Measurements from ENCODE around the gene PPM1J.

The PPM1J gene

DNA sequence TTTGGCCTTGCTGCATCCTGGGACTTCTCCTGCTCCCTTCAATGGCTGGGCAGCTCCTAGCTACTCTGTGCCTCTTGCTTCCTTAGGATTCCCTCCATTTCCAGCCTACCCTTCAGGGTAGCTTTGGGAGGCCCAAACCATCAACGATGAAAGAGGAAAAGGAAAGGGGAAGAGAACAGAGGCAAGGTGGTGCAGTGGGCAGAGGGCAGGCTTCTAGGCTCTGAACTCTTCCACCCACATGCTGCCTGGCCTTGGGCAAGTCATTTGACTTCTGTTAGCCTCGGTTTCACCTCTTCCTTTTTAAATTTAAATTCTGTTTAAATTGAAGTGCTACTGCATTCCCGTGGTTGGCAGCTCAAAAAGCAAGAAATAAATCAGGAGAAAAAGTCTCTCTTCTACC is 5.7 kb upstream of the PPM1J start:
- no peaks in the 10 kb centered on the region for H3K9me3 ChIP-seq (ENCODE audit: control insufficient read depth in 2 of 2, low read length in 2 of 2)

DNA sequence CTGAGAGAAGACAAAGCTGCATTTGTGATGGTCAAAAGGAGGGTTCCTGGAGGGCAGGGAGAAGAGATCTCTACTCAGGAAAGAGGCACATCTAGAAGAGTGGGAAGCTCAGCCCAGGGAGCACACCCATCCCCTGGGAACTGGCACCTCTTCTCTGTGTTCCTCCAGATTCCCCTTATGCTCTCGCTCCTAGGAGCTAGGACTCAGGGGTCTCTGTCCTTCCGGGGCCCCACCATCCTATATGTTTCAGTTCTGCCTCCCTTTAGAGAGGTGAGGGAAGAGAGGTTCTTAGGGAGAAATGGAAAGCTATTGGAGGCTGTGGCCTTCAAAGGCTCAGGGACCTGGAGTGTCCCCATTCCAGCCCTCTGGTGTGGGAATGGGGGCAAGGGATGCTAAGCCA is 4.6 kb upstream of the PPM1J start:
- Histone ChIP-seq H3K4me1 (ENCODE audit: control insufficient read depth, insufficient read depth, low read length) (peaks cover 22% of the 10 kb centered on the region), H3K4me3 (ENCODE audit: low read length in 2 of 2) (no peak overlapping the region), H3K9ac (ENCODE audit: low read length in 2 of 2) (no peak overlapping the region), H3K9me3 (ENCODE audit: control insufficient read depth in 2 of 2, low read length in 2 of 2) (no peaks in the 10 kb centered on the region), H3K27me3 (ENCODE audit: control insufficient read depth in 1 of 2, insufficient read depth in 2 of 2, low read length in 2 of 2) (peaks cover 7 to 8% of the 10 kb centered on the region in 2 donors), H3K36me3 (ENCODE audit: control insufficient read depth in 2 of 2, insufficient read depth in 2 of 2, low read length in 2 of 2) (no peaks in the 10 kb centered on the region), H3K27ac (ENCODE audit: low read length) (no peak overlapping the region)

More for the DNA sequence above, 5.7 kb upstream of the PPM1J start:
- Histone ChIP-seq H3K27ac (ENCODE audit: low read length) (no peak overlapping the region), H3K4me3 (ENCODE audit: low read length in 2 of 2) (no peak overlapping the region), H3K27me3 (ENCODE audit: control insufficient read depth in 1 of 2, insufficient read depth in 2 of 2, low read length in 2 of 2) (peaks cover 7 to 8% of the 10 kb centered on the region in 2 donors), H3K4me1 (ENCODE audit: control insufficient read depth, insufficient read depth, low read length) (peaks cover 13% of the 10 kb centered on the region), H3K36me3 (ENCODE audit: control insufficient read depth in 2 of 2, insufficient read depth in 2 of 2, low read length in 2 of 2) (no peaks in the 10 kb centered on the region), H3K9ac (ENCODE audit: low read length in 2 of 2) (no peak overlapping the region)

DNA sequence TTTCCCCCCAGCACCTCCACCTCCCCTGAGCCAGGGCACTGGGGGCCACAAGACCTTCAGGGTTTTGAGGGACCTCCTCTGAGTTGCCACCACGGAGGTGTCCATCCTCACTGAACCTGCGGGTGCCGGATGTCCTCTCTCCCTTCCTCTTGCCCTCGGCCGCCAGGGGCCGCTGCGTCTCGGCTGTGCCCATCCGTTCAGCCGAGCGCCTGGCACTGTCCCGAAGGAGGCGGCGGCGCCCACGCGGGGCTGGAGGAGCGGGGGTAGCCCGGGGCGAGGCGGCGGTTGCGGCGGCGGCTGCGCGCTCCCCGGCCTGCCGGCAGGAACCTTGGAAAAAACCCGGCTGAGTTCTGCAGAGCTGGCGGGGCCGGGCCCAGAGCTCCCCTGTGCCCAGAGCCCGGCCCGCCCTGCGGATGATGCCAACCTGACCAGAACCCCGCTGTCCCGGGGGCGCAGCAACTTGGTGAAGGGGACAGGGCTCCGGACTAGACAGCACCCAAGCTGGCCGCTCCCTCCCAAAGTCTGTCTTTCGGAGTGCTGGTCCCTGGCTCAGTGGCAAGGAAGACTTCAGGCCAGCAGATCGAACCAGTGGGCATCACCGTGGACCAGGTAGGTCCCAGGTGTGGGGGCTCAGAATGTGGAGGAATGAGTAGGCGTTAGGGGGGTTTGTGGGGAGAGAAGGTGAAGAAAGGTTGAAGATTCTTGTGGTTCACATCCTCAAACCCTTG is 3.7 kb upstream of the PPM1J start:
- H3K9me3 ChIP-seq (ENCODE audit: control insufficient read depth in 2 of 2, low read length in 2 of 2), result no peaks in the 10 kb centered on the region
- H3K4me3 ChIP-seq (ENCODE audit: low read length in 2 of 2), result peak overlapping the region in 1 of 2 donors; percentile 55
- no peaks in the 10 kb centered on the region for H3K36me3 ChIP-seq (ENCODE audit: control insufficient read depth in 2 of 2, insufficient read depth in 2 of 2, low read length in 2 of 2)
- H3K9ac ChIP-seq (ENCODE audit: low read length in 2 of 2), result no peak overlapping the region
- no peak overlapping the region for H3K27ac ChIP-seq (ENCODE audit: low read length)
- H3K27me3 ChIP-seq (ENCODE audit: control insufficient read depth in 1 of 2, insufficient read depth in 2 of 2, low read length in 2 of 2), result peaks cover 7% of the 10 kb centered on the region in 2 donors
- peaks cover 30% of the 10 kb centered on the region for H3K4me1 ChIP-seq (ENCODE audit: control insufficient read depth, insufficient read depth, low read length)

DNA sequence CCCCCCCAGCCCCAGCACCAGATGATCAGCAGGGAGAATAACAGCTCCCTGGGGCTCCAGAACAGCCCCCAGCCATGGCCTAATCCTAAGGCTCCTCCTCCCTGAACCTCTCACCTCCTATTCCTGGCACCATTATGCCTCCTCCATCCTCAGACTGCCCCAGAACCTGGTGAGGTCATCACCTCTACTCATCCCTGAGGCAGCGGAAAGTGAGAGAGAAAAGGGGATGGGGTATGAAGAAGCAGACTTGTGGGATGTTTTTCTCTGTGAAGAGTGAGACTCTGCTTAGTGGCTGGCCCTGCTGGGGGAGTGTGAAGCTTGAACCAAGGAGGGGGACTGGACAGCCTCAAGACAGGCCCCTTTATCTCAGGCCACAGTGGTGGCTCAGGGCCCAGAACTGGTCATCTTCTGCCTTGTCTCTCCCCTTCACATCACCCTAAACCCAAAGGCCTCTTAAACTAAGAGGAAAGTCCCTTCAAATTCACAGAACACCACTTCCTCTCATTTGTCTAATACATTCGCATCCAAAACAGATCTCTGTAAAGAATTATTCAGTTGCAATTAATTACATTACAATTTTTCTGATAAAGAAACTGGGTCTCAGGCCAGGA is 2.2 kb upstream of the PPM1J start:
- Histone ChIP-seq H3K9me3 (ENCODE audit: control insufficient read depth in 2 of 2, low read length in 2 of 2) (no peaks in the 10 kb centered on the region), H3K27ac (ENCODE audit: low read length) (no peak overlapping the region), H3K4me3 (ENCODE audit: low read length in 2 of 2) (no peak overlapping the region), H3K36me3 (ENCODE audit: control insufficient read depth in 2 of 2, insufficient read depth in 2 of 2, low read length in 2 of 2) (no peaks in the 10 kb centered on the region), H3K9ac (ENCODE audit: low read length in 2 of 2) (no peak overlapping the region), H3K27me3 (ENCODE audit: control insufficient read depth in 1 of 2, insufficient read depth in 2 of 2, low read length in 2 of 2) (peaks cover 4 to 6% of the 10 kb centered on the region in 2 donors), H3K4me1 (ENCODE audit: control insufficient read depth, insufficient read depth, low read length) (peaks cover 28% of the 10 kb centered on the region)

DNA sequence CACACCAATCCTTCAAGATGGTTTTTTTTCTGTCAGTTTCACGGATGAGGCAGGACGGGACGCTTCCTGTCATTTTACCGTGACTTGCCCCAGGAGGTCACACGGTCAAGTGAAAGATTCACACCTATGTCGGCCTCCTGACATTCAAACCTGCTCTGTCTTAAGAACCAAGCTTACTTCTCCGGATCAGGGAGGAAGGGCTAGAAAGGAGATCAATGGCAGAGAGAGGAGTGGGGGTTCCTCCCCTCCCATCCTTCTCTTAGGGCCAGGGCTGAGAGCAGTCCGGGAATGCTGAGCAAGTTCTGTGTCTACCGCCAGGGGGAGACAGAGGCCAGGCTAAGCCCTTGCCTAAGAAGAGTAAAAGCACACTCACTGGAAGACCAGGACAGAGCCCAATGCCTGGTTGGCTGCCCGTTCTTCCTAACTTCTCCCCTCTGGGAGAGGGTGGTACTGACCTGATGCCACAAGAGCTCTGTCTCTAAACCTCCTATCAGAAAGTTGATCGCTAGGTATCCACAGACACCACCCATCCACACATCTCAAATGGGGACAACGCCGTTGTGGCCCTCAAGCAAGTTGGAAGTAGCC is 1.1 kb upstream of the PPM1J start:
- no peaks in the 10 kb centered on the region for H3K36me3 ChIP-seq (ENCODE audit: control insufficient read depth in 2 of 2, insufficient read depth in 2 of 2, low read length in 2 of 2)
- H3K27me3 ChIP-seq (ENCODE audit: control insufficient read depth in 1 of 2, insufficient read depth in 2 of 2, low read length in 2 of 2), result peaks cover 4 to 6% of the 10 kb centered on the region in 2 donors
- H3K4me3 ChIP-seq (ENCODE audit: low read length in 2 of 2), result peak overlapping the region; percentile 71 to 83
- peak overlapping the region; percentile 36 to 47 for H3K9ac ChIP-seq (ENCODE audit: low read length in 2 of 2)
- no peaks in the 10 kb centered on the region for H3K9me3 ChIP-seq (ENCODE audit: control insufficient read depth in 2 of 2, low read length in 2 of 2)
- no peak overlapping the region for H3K27ac ChIP-seq (ENCODE audit: low read length)
- H3K4me1 ChIP-seq (ENCODE audit: control insufficient read depth, insufficient read depth, low read length), result peaks cover 28% of the 10 kb centered on the region

DNA sequence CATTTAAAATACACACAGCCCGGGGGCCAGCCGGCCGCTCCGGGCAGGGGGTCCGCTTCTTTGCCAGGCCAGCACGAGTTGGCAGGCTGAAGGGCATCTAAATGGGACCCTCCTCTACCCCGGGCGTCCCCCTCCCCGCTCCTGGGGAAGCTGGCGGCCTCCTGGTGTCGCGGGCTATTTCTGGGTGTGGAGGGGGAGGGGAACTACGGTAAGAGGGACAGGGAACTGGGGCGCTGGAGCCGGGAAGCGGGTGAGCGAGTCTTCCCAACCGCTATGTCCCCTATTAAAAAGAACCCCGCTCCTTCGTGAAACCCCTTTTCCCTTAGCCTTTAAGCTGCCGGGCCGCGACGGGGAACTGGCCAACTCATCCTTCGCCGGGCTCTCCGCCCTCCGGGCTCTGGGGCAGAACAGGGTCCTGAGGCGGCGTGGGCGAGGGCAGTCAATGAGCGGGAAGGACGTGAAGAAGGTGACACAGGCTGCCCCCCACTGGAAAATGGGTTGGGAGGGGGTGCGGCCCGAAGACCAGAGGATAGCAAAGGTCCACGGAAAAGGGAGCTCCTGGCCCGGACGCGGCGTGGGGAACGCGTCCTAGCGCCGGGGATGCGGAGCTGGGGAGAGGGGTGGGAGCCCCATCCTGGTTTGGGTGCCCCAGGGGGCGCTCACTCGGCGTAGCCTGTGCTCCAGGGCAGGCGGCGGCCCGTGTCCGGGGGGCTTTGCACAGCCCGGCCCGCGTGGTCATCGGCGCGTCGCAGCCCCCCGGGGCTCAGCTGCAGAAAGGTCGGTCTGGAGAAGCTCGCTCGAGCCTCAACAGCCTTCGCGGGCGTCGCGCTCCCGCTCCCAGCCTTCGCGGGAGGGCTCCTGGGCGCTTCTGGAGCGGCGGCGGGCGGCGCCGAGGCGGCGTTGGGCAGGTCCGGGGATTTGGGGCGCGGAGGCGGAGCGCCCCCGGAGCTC is 544 bp downstream of the PPM1J start:
- H3K4me3 ChIP-seq (ENCODE audit: low read length in 2 of 2), result peak overlapping the region; percentile 62 to 83
- peak overlapping the region in 1 of 2 donors; percentile 48 for H3K9ac ChIP-seq (ENCODE audit: low read length in 2 of 2)
- no peaks in the 10 kb centered on the region for H3K36me3 ChIP-seq (ENCODE audit: control insufficient read depth in 2 of 2, insufficient read depth in 2 of 2, low read length in 2 of 2)
- peaks cover 28% of the 10 kb centered on the region for H3K4me1 ChIP-seq (ENCODE audit: control insufficient read depth, insufficient read depth, low read length)
- H3K27me3 ChIP-seq (ENCODE audit: control insufficient read depth in 1 of 2, insufficient read depth in 2 of 2, low read length in 2 of 2), result peaks cover 4 to 6% of the 10 kb centered on the region in 2 donors
- H3K9me3 ChIP-seq (ENCODE audit: control insufficient read depth in 2 of 2, low read length in 2 of 2), result no peaks in the 10 kb centered on the region
- H3K27ac ChIP-seq (ENCODE audit: low read length), result no peak overlapping the region

DNA sequence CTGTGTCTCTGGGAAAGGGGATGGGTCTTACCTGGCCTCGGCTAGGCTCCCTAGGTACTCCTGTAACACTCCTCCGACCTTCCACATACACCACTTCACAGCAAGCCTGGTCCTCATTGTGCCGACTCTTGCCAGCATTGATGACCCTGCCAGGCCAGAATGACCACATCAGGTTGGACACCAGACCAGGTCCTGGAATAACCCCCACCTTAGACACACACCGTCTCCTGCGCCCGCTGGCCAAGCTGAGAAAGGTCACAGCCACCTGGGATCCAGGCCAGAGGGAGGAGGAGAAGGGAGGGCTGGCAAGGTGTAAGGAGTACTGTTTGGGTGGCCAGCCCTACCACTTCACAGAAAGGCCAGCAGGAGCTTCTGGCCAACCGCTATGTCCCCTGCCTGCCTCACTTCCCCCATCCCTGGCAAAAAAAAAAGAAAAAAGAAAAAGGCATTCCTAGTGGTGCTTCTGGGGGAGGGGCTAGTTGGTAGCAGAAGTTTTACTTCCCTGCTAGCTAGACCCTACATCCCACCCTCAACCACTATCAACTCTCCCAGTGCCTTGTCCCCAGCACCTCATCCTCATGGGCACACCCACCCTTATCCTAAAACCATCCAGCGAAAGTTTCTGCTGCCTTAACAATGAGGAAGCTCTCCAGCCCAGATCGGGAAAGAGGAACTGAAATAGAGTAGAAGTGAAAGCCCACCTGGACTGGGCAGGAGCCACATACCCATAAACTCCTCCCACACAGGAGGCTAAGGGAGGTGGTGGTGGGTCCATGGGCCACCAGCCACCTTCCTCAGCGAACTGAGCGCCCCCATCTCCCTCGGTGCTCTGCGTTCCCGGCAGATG is 1.4 kb downstream of the PPM1J start:
- Histone ChIP-seq H3K36me3 (ENCODE audit: control insufficient read depth in 2 of 2, insufficient read depth in 2 of 2, low read length in 2 of 2) (no peaks in the 10 kb centered on the region), H3K9ac (ENCODE audit: low read length in 2 of 2) (no peak overlapping the region), H3K4me1 (ENCODE audit: control insufficient read depth, insufficient read depth, low read length) (peaks cover 23% of the 10 kb centered on the region), H3K27me3 (ENCODE audit: control insufficient read depth in 1 of 2, insufficient read depth in 2 of 2, low read length in 2 of 2) (peaks cover 0 to 3% of the 10 kb centered on the region in 2 donors), H3K27ac (ENCODE audit: low read length) (no peak overlapping the region), H3K9me3 (ENCODE audit: control insufficient read depth in 2 of 2, low read length in 2 of 2) (no peaks in the 10 kb centered on the region), H3K4me3 (ENCODE audit: low read length in 2 of 2) (peak overlapping the region; percentile 62 to 83)

DNA sequence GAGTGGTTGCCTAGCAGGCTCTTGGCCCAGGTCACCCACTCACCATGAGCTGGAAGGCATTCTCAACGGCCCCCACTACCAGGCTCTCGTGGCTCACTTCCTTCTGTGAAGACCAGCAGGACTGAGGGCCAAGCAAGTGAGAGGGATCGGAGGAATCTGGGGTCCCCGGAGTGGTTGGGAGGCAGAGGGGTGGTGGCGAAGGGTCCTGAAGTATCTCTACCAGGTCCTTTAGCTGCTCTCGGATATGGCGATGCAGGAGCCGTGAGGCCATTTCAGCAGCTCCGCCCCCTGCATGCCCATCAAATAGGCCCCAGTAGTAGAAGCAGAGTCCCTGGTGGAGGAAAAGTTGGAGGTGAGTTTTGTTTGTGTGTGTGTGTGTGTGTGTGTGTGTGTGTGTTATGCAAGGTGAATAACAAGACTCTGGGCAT is 2.4 kb downstream of the PPM1J start:
- Histone ChIP-seq H3K4me1 (ENCODE audit: control insufficient read depth, insufficient read depth, low read length) (peaks cover 23% of the 10 kb centered on the region), H3K27ac (ENCODE audit: low read length) (no peak overlapping the region), H3K4me3 (ENCODE audit: low read length in 2 of 2) (no peak overlapping the region), H3K36me3 (ENCODE audit: control insufficient read depth in 2 of 2, insufficient read depth in 2 of 2, low read length in 2 of 2) (no peaks in the 10 kb centered on the region), H3K9ac (ENCODE audit: low read length in 2 of 2) (no peak overlapping the region), H3K27me3 (ENCODE audit: control insufficient read depth in 1 of 2, insufficient read depth in 2 of 2, low read length in 2 of 2) (peaks cover 0 to 3% of the 10 kb centered on the region in 2 donors), H3K9me3 (ENCODE audit: control insufficient read depth in 2 of 2, low read length in 2 of 2) (no peaks in the 10 kb centered on the region)

DNA sequence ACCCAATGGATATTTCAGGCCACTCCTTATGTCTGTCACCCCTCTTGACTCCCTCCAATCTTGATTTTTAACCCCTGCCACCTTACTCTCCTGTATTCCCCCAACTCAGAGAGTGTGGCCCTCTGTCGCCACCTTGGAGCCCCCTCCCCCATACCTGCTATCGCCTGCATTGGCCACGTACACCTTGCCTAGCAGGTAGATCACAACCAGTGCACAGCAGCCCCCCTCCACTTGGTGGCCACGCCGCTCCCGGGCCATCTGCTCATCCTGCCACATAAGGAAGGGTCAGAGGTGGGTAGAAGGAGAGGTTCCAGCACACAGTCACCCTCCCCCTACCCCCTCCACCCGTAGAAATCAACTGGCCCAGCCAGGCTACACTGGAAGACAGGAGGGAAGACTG is 2.9 kb downstream of the PPM1J start:
- H3K9ac ChIP-seq (ENCODE audit: low read length in 2 of 2), result no peak overlapping the region
- no peaks in the 10 kb centered on the region for H3K9me3 ChIP-seq (ENCODE audit: control insufficient read depth in 2 of 2, low read length in 2 of 2)
- peaks cover 0 to under 1% of the 10 kb centered on the region in 2 donors for H3K27me3 ChIP-seq (ENCODE audit: control insufficient read depth in 1 of 2, insufficient read depth in 2 of 2, low read length in 2 of 2)
- H3K4me1 ChIP-seq (ENCODE audit: control insufficient read depth, insufficient read depth, low read length), result peaks cover 27% of the 10 kb centered on the region
- no peaks in the 10 kb centered on the region for H3K36me3 ChIP-seq (ENCODE audit: control insufficient read depth in 2 of 2, insufficient read depth in 2 of 2, low read length in 2 of 2)
- H3K27ac ChIP-seq (ENCODE audit: low read length), result no peak overlapping the region
- no peak overlapping the region for H3K4me3 ChIP-seq (ENCODE audit: low read length in 2 of 2)

Measured in stomach smooth muscle (tissue), 2 donors.